K562 (cell line): Measurements from ENCODE around the gene MAST4.

Source experiments
- E2F1 ChIP-seq: sonication (generic); formaldehyde crosslinking; IDR thresholded peaks from 2 replicates; pipeline ENCODE4 v1.8.1; 2023; ENCODE audit warnings: mild to moderate bottlenecking, missing genetic modification reagents, moderate library complexity
- EP300 ChIP-seq: IDR thresholded peaks from 2 replicates; pipeline ENCODE4 v1.6.1; 2012; ENCODE audit warnings: low read length, improper control_type of control experiment
- JUND ChIP-seq, 2 experiments: IDR thresholded peaks; 2 replicates in 1 of 2; 3 replicates in 1 of 2; pipeline ENCODE4 v1.6.1; 2011; ENCODE audit warnings: borderline replicate concordance in 2 of 2, low read depth in 2 of 2, low read length in 2 of 2, improper control_type of control experiment in 1 of 2, missing biosample characterization in 1 of 2, missing genetic modification characterization in 1 of 2, missing genetic modification reagents in 1 of 2
- L3MBTL2 ChIP-seq: fragments of 450-650 bp; IDR thresholded peaks from 2 replicates; pipeline ENCODE4 v1.6.1; 2016; ENCODE audit warnings: mild to moderate bottlenecking, moderate library complexity
- PATZ1 ChIP-seq: fragments of 250-450 bp; sonication (Bioruptor Pico); IDR thresholded peaks from 2 replicates; pipeline ENCODE4 v1.5.0; 2020; ENCODE audit warnings: mild to moderate bottlenecking, borderline replicate concordance
- ZKSCAN1 ChIP-seq: fragments of 150-350 bp; IDR thresholded peaks from 2 replicates; pipeline ENCODE4 v1.6.1; 2016; ENCODE audit warnings: low read depth, low read length
- ZSCAN29 ChIP-seq: fragments of 450-650 bp; IDR thresholded peaks from 2 replicates; pipeline ENCODE4 v1.6.1; 2017

- TF ChIP-seq E2F1 (no peak), JUND (IDR thresholded peaks at IDR 0.05; ENCODE audit: borderline replicate concordance, low read depth, low read length) (no peak), JUND (tag; IDR thresholded peaks at IDR 0.05; ENCODE audit: borderline replicate concordance, low read depth, low read length) (no peak), PATZ1 (CRISPR knock-in tag) (no peak), EP300 (no peak), ZKSCAN1 (no peak), ZSCAN29 (no peak), L3MBTL2 (no peak)
These were observed 435.5 kb downstream of the MAST4 start for GRCh38 chr5:67031692-67032091.
